Muscle layer of duodenum (tissue), 2 donors: Measurements from ENCODE around the gene TRERF1.

Experiments used
- H3K27ac ChIP-seq: one replicate; pipeline ENCODE4 v1.7.0; 2013; ENCODE audit warnings: mild to moderate bottlenecking, low read length
- H3K27me3 ChIP-seq: one replicate; pipeline ENCODE4 v1.7.0; 2013; ENCODE audit warnings: low read depth, mild to moderate bottlenecking, control low read depth, low read length
- H3K36me3 ChIP-seq, 2 donors: one replicate each; pipeline ENCODE4 v1.7.0; 2013; ENCODE audit warnings: low read length in 2 of 2, control low read depth in 1 of 2, mild to moderate bottlenecking in 1 of 2; ENCODE audit not compliant: insufficient read depth in 2 of 2, control insufficient read depth in 1 of 2
- H3K4me1 ChIP-seq, 2 donors: one replicate each; pipeline ENCODE4 v1.7.0; 2013; ENCODE audit warnings: low read length in 2 of 2, mild to moderate bottlenecking in 2 of 2, control low read depth in 1 of 2, moderate library complexity in 1 of 2; ENCODE audit not compliant: insufficient read depth in 2 of 2, control insufficient read depth in 1 of 2
- H3K4me3 ChIP-seq, 2 donors: one replicate each; pipeline ENCODE4 v1.7.0; 2013; ENCODE audit warnings: low read length in 2 of 2, low read depth in 1 of 2, mild to moderate bottlenecking in 1 of 2
- H3K9me3 ChIP-seq, 2 donors: one replicate each; pipeline ENCODE4 v1.7.0; 2013; ENCODE audit warnings: low read length in 2 of 2, control low read depth in 1 of 2, mild to moderate bottlenecking in 1 of 2; ENCODE audit not compliant: control insufficient read depth in 1 of 2
- donor health status: healthy.

Gene TRERF1

DNA sequence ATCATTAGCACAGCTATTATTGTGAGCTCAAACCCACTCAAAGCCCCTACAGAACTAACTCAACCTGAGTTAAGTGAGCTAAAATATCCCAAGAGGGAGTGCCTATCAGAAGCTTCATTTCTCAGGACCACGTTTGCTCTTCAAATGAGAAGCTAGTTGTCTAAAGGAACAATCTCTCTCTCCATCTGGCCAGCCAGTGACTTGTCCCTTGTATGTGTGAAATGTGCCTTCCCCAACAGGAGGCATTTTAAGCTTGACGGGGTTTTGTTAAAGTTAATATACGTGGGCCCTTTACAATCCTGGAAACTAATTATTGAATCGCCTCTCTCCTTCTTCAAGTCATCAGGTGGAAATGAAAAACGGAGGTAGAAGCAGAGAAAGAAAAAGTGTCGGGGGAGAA lies 62.0 kb downstream of the TRERF1 start:
- Histone ChIP-seq H3K36me3 (no peaks in the 10 kb centered on the region), H3K27me3 (no peaks in the 10 kb centered on the region), H3K4me1 (peaks cover 0 to 3% of the 10 kb centered on the region in 2 donors), H3K27ac (no peak overlapping the region), H3K4me3 (no peak overlapping the region), H3K9me3 (no peaks in the 10 kb centered on the region)

GRCh38 chr6:42388046-42388445 lies 63.7 kb downstream of the TRERF1 start:
- Histone ChIP-seq H3K9me3 (no peaks in the 10 kb centered on the region), H3K27ac (no peak overlapping the region), H3K4me1 (no peaks in the 10 kb centered on the region), H3K36me3 (no peaks in the 10 kb centered on the region), H3K4me3 (no peak overlapping the region), H3K27me3 (no peaks in the 10 kb centered on the region)

- no peaks in the 10 kb centered on the region for H3K27me3 ChIP-seq
- no peak overlapping the region for H3K4me3 ChIP-seq
- no peaks in the 10 kb centered on the region for H3K9me3 ChIP-seq
- H3K27ac ChIP-seq: no peak overlapping the region
- H3K36me3 ChIP-seq: no peaks in the 10 kb centered on the region
- H3K4me1 ChIP-seq: no peaks in the 10 kb centered on the region
Observed at GRCh38 chr6:42387336-42387735, 64.4 kb downstream of the TRERF1 start.

GRCh38 chr6:42385339-42385738 lies 66.4 kb downstream of the TRERF1 start:
- peaks cover 0 to 5% of the 10 kb centered on the region in 2 donors for H3K4me1 ChIP-seq
- no peak overlapping the region for H3K27ac ChIP-seq
- H3K27me3 ChIP-seq: no peaks in the 10 kb centered on the region
- no peaks in the 10 kb centered on the region for H3K36me3 ChIP-seq
- no peaks in the 10 kb centered on the region for H3K9me3 ChIP-seq
- H3K4me3 ChIP-seq: no peak overlapping the region

DNA sequence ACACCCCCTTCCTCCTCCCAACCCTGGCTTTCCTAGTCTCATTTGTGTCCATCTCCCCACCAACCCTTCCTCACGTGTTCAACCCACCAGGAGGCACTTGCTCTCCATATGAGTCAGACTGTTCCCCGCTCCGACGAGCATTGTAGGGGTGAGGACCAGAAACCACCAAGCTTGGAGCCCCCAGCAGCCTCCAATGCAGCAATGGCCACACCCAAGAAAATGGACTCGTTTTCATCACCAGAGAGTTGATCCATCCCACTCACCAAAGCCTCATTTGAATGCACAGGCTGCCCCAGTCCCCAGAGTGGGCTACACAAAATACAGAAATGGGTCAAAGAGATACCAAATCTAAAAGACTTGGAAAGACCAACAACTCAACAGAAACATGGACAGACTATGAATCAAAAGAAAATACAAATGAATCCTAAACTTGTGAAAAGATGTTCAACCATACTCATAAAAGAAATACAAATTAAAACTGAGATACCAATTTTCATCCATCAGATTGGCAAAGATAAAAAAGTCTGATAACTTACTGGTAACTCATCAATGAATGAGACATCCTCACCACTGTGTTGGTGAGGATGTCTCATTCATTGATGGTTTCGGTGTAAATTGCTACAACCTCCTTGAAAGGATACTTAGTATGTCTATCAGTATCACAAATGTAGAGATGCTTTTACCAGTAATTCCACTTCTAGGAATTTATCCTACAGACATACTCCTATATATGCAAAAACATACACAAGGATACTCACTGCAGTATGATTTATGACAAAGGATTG lies 68.1 kb downstream of the TRERF1 start:
- Histone ChIP-seq H3K4me1 (peaks cover 0 to 5% of the 10 kb centered on the region in 2 donors), H3K36me3 (no peaks in the 10 kb centered on the region)

DNA sequence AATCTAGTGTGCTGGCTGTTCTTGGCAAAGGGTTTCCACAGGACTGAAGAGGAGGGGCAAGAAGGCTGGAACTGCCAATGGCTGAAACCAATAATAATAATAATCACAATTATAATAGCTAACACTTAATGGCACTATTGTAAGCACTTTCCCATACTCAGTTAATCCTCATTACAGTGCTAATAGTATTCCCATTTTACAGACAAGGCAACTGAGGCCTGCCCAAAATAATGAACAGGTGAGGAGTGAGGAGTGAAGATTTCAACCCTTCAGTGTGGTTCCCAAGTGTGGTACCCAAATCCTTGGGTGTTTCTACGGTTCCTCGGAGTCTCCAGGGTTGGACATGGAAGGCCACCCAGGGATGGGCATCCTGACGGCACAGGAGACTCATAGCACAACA lies 69.9 kb downstream of the TRERF1 start:
- Histone ChIP-seq H3K9me3 (no peaks in the 10 kb centered on the region), H3K27me3 (no peaks in the 10 kb centered on the region), H3K4me3 (no peak overlapping the region), H3K27ac (no peak overlapping the region), H3K36me3 (no peaks in the 10 kb centered on the region), H3K4me1 (peaks cover 0 to 5% of the 10 kb centered on the region in 2 donors)

More for the DNA sequence above, 68.1 kb downstream of the TRERF1 start:
- H3K27me3 ChIP-seq: no peaks in the 10 kb centered on the region
- H3K27ac ChIP-seq: no peak overlapping the region
- no peak overlapping the region for H3K4me3 ChIP-seq
- no peaks in the 10 kb centered on the region for H3K9me3 ChIP-seq

DNA sequence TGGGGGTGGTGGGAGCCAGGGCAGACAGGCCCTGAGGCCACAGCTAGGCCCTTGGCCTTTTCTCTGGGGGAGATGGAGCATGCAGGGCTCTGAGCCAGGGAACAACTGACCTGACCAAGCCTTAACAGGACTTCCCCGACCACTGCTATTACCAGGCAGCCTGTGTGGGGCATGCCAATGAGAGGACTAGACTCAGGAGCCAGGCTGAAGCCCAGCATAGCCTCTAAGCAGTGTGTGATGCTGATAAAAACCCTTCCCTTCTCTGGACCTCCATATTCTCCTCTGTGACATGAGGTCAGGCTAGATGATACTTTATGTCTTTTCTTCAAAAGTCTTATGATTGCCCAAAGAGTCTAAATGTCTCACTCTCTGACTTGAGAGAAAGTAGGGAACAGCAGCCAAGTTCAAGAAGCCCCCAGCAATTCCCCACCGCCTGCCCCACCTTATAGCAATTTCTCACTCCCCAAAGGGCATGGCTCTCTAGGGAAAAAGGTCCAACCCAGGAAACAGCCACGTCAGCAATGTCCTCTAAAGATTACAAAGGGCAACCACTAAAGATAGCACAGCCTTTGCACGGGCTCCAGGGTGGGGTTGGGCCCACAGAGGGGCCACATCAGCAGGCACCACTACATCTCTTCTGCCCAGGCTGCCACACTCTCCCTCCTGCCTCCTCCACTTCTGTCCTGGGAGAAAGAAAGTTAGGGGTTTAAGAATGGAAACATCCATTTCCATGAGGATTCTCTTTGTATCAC lies 71.3 kb downstream of the TRERF1 start:
- Histone ChIP-seq H3K9me3 (no peaks in the 10 kb centered on the region), H3K36me3 (no peaks in the 10 kb centered on the region), H3K27ac (no peak overlapping the region), H3K4me1 (peaks cover 2 to 5% of the 10 kb centered on the region in 2 donors), H3K27me3 (no peaks in the 10 kb centered on the region), H3K4me3 (no peak overlapping the region)

DNA sequence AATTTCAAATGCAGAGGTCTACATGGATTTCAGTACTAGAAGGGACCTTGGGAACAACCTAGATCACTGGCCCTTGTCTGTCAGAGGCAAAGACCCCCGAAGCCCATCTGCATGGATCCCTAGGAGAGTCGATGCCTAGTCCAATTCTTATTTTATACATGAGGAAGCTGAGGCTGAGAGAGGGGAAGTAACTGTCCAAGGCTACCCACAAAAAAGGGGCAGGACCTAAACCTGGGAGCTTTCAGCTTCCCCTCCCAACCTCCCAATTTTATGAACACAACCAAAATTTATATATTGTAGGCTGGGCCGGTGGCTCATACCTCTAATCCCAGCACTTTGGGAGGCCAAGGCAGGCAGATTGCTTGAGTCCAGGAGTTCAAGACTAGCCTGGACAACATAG lies 73.2 kb downstream of the TRERF1 start:
- Histone ChIP-seq H3K27me3 (no peaks in the 10 kb centered on the region), H3K36me3 (no peaks in the 10 kb centered on the region), H3K4me3 (no peak overlapping the region), H3K9me3 (no peaks in the 10 kb centered on the region), H3K27ac (no peak overlapping the region), H3K4me1 (peaks cover 2 to 5% of the 10 kb centered on the region in 2 donors)

GRCh38 chr6:42378125-42378524 lies 73.6 kb downstream of the TRERF1 start:
- no peaks in the 10 kb centered on the region for H3K9me3 ChIP-seq
- H3K4me3 ChIP-seq: no peak overlapping the region
- H3K4me1 ChIP-seq: peaks cover 2 to 5% of the 10 kb centered on the region in 2 donors
- H3K27me3 ChIP-seq: no peaks in the 10 kb centered on the region
- no peaks in the 10 kb centered on the region for H3K36me3 ChIP-seq
- no peak overlapping the region for H3K27ac ChIP-seq

GRCh38 chr6:42375007-42375635 lies 76.6 kb downstream of the TRERF1 start:
- no peak overlapping the region for H3K27ac ChIP-seq
- H3K36me3 ChIP-seq: no peaks in the 10 kb centered on the region
- no peak overlapping the region for H3K4me3 ChIP-seq
- no peaks in the 10 kb centered on the region for H3K27me3 ChIP-seq
- H3K4me1 ChIP-seq: peaks cover 4 to 5% of the 10 kb centered on the region in 2 donors
- no peaks in the 10 kb centered on the region for H3K9me3 ChIP-seq

DNA sequence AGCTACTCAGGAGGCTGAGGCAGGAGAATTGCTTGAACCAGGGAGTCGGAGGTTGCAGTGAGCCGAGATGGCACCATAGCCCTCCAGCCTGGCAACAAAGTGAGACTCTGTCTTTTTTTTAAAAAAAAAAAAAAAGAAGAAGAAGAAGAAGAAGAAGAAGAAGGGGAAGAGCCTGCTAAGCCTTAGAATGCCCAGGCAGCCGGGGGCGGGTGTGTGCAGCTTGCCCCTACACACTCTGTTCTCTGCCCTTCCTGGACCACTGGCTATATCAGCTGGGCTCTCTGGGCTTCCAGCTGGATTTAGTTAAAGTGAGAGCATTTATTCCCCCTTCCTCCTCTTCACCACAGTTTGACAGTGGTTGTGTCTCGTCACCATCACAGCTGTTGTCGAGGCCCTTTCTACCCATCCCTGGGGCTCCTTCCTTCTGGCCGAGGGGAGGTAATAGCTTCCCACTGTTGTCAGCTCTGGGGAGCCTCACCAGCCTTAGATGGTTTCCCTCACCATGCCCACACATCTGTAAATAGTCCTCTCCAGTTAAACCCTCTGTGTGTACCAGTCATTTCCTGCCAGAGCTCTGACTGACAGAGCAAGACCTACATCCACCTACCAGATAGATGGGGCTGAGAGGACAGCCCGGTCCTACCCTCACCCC lies 77.6 kb downstream of the TRERF1 start:
- Histone ChIP-seq H3K36me3 (no peaks in the 10 kb centered on the region), H3K4me1 (peaks cover 5 to 8% of the 10 kb centered on the region in 2 donors), H3K9me3 (no peaks in the 10 kb centered on the region), H3K4me3 (no peak overlapping the region), H3K27me3 (no peaks in the 10 kb centered on the region), H3K27ac (no peak overlapping the region)
